ENCODE measurements around the gene SP8.
"Not testable (repeated sequence)": the region's sequence is repeated elsewhere in the genome, so short reads cannot be mapped to it uniquely, and the experiment has no call there.

SP8 gene

DNA sequence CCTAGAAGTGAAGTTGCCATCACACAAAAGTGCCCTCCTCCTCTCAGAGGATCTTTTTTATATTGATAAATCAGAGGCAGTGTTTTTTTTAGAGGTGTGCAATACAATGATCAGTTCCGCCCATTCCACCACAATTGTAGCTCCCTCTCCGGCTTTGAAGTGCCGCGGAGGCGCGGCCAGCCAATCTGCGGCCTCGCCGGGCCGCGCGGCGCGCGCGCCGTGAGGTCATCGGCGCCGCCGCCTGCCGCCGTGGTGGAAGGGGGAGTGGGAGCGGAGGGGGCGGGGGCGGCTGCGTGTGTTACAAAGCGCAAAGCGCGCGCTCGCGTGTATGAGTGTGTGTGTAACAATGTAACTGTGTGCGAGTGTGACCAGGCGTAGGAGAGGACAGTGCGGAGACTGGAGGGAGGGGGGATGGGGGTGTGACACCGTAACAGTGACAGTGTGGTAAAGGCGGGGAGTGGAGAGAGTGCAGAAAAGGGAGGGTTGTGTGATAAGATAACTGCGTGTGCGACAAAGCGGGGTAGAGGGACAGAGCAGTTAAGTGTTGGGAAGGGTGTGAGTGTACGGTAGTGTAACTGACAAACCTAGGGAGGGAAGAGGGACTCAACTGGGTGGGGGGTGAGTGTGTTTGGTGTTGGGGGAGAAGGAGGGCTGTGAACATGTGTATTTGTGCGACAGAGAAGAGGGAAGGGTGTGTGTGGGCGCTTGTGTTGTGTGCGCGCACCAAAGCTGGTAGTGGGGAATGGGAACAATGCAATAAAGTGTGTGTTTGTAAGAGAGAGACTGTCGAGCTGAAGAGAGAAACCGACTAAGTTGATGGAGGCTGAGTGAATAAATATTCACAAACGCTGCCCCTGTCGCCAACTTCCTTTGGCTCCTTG is at the start of gene SP8:
TSS of gene SP8 (minus strand) at position 108 of the 881 bp plus-strand sequence. CDS start at position 20, 88 bp downstream.
- H3K4me3 Mint-ChIP-seq = peak within 1 kb of the TSS; percentile 55
- no peak within 1 kb of the TSS for H3K27ac Mint-ChIP-seq
- H3K4me1 Mint-ChIP-seq = peaks cover 22% of the 10 kb centered on the region
- DNase-seq (ENCODE audit: low spot score in 2 of 2) = no peak
- H3K9me3 Mint-ChIP-seq = peaks cover 5% of the 10 kb centered on the region
- peaks cover 13% of the 10 kb centered on the region for H3K36me3 Mint-ChIP-seq
- ATAC-seq = peak; percentile 47

GRCh38 chr7:20836424-20836823 is 49.7 kb upstream of the SP8 start:
- not testable (repeated sequence) for H3K9me3 Mint-ChIP-seq; H3K27ac Mint-ChIP-seq; H3K4me3 Mint-ChIP-seq; DNase-seq (ENCODE audit: low spot score in 2 of 2); ATAC-seq; H3K36me3 Mint-ChIP-seq; H3K4me1 Mint-ChIP-seq

DNA sequence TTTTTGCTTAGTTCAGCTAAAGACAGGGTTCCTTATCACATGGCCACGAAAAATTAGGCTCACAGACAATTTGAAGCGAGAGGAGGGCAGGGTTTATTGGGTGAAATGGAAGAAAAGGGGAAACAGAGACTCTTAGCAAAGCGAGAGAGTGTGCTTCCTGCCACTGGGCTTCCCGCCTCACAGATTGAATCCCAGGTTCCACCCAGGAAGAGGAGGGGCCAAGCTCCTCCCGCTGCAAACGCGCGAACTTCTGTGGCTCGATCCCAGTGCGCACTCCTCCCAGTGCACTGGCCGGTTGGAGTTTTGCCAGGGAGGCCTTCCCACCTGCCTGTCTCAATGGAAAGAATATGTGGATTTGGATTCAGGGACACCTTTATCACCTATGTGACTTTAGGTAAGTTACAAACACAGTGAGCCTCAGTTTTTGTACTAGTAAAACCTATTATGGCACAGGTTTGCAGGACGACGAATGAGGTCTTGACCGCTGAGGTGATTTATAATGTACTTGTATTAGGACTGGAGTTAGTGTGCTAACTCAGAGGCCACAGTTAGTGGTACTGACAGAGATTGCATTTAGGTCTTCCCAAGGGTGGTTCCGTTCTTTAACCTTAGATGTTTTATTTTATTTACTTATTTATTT is 48.5 kb upstream of the SP8 start:
- H3K4me1 Mint-ChIP-seq = no peaks in the 10 kb centered on the region
- no peaks in the 10 kb centered on the region for H3K36me3 Mint-ChIP-seq
- no peak for DNase-seq (ENCODE audit: low spot score in 2 of 2)
- no peak overlapping the region for H3K27ac Mint-ChIP-seq
- H3K9me3 Mint-ChIP-seq = no peaks in the 10 kb centered on the region
- ATAC-seq = no peak
- H3K4me3 Mint-ChIP-seq = no peak overlapping the region

GRCh38 chr7:20834656-20835055 is 48.0 kb upstream of the SP8 start:
- DNase-seq (ENCODE audit: low spot score in 2 of 2) = no peak
- H3K4me1 Mint-ChIP-seq = no peaks in the 10 kb centered on the region
- H3K27ac Mint-ChIP-seq = no peak overlapping the region
- no peak for ATAC-seq
- no peak overlapping the region for H3K4me3 Mint-ChIP-seq
- no peaks in the 10 kb centered on the region for H3K36me3 Mint-ChIP-seq
- no peaks in the 10 kb centered on the region for H3K9me3 Mint-ChIP-seq

DNA sequence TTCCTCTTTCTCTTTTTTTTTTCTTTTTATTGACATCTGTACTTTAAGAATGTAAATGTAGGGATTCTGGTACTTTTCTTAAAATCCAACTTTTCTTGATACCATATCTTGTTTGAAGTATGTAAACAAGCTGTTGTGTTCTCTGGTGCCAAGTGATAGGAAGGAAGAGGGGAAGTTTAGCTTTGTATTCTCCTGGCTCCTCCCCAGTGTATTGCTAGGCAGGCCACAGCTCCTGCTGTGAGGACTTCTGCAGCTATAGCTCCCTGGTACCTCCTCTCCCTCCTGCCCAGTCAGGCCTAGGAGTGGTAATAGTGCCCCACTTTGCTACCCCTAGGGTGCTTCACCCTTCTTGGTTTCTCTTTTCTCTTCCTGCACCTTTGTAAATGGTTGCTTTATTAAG is 45.3 kb upstream of the SP8 start:
- DNase-seq (ENCODE audit: low spot score in 2 of 2) = no peak
- H3K36me3 Mint-ChIP-seq = no peaks in the 10 kb centered on the region
- H3K4me1 Mint-ChIP-seq = no peaks in the 10 kb centered on the region
- ATAC-seq = no peak
- H3K9me3 Mint-ChIP-seq = no peaks in the 10 kb centered on the region
- H3K4me3 Mint-ChIP-seq = no peak overlapping the region
- H3K27ac Mint-ChIP-seq = no peak overlapping the region

- Mint-ChIP-seq H3K4me3 (no peak overlapping the region), H3K9me3 (no peaks in the 10 kb centered on the region), H3K36me3 (no peaks in the 10 kb centered on the region), H3K27ac (no peak overlapping the region), H3K4me1 (no peaks in the 10 kb centered on the region)
- DNase-seq (ENCODE audit: low spot score in 2 of 2) = no peak
- ATAC-seq = no peak
Measured at GRCh38 chr7:20831451-20831850, 44.8 kb upstream of the SP8 start.

- Mint-ChIP-seq H3K27ac (no peak overlapping the region), H3K36me3 (no peaks in the 10 kb centered on the region)
- ATAC-seq = no peak
Measured at GRCh38 chr7:20828947-20829346, 42.3 kb upstream of the SP8 start.

DNA sequence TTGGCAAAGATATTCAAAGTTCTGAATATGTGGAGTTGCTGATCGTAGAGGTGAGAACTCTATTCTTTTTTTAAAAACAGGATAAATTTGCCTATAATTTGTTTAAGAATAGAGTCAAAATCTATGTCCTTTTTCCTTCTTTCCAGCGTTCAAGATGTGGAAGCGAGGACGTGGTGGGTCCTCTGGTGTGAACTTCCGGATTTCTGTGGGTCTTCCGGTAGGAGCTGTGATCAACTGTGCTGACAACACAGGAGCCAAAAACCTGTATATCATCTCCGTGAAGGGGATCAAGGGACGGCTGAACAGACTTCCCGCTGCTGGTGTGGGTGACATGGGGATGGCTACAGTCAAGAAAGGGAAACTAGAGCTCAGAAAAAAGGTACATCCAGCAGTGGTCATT is 40.5 kb upstream of the SP8 start:
- Mint-ChIP-seq H3K4me3 (no peak overlapping the region), H3K9me3 (no peaks in the 10 kb centered on the region), H3K36me3 (no peaks in the 10 kb centered on the region), H3K27ac (no peak overlapping the region), H3K4me1 (no peaks in the 10 kb centered on the region)
- ATAC-seq (no peak), DNase-seq (ENCODE audit: low spot score in 2 of 2) (no peak)

More at GRCh38 chr7:20828947-20829346, 42.3 kb upstream of the SP8 start:
- H3K4me1 Mint-ChIP-seq = no peaks in the 10 kb centered on the region
- H3K4me3 Mint-ChIP-seq = no peak overlapping the region
- no peaks in the 10 kb centered on the region for H3K9me3 Mint-ChIP-seq
- no peak for DNase-seq (ENCODE audit: low spot score in 2 of 2)

DNA sequence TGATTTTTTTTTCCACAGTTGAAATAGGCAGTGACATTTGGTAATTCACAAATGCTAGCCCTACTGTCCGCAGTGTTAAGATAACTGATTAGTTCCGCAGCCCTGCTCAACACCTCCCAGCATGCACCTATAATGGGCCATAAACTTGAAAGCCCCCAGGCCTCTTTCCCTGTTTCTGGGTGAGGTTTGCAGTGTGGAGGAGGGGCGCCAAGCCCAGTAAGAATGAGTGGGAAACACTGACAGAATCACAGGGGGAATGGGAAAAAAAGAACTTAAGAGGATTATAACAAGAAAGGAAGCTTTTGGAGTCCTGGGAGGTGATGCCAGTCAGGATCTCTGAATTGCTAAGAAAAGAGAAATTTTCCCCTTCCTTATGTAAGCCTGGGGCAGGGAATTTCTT is 39.6 kb upstream of the SP8 start:
- H3K36me3 Mint-ChIP-seq = no peaks in the 10 kb centered on the region
- H3K9me3 Mint-ChIP-seq = no peaks in the 10 kb centered on the region
- DNase-seq (ENCODE audit: low spot score in 2 of 2) (no peak), ATAC-seq (no peak)
- H3K4me1 Mint-ChIP-seq = no peaks in the 10 kb centered on the region
- no peak overlapping the region for H3K27ac Mint-ChIP-seq
- H3K4me3 Mint-ChIP-seq = no peak overlapping the region

DNA sequence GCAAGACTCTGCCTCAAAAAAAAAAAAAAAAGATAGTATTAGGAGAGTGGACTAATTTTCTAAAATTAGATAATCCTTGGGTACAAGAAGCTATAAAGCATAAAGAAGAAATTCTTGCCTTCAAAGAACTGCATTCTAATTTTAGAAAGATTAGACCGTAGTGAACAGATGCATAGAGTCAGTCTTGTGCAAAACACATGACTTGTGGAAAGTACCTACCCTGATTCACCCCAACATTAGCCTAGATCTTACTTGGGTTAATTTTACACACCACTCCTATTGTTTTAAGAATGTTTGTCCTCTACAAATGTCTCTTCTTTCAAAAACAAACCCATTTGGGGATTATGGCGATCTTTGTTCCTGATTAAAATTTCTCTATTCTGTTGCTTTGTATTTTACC is 38.9 kb upstream of the SP8 start:
- no peak overlapping the region for H3K27ac Mint-ChIP-seq
- ATAC-seq = no peak
- no peaks in the 10 kb centered on the region for H3K9me3 Mint-ChIP-seq
- H3K36me3 Mint-ChIP-seq = no peaks in the 10 kb centered on the region
- no peak overlapping the region for H3K4me3 Mint-ChIP-seq
- no peak for DNase-seq (ENCODE audit: low spot score in 2 of 2)
- H3K4me1 Mint-ChIP-seq = no peaks in the 10 kb centered on the region

- not testable (repeated sequence) for ATAC-seq; H3K27ac Mint-ChIP-seq; H3K36me3 Mint-ChIP-seq; DNase-seq (ENCODE audit: low spot score in 2 of 2); H3K4me3 Mint-ChIP-seq; H3K4me1 Mint-ChIP-seq; H3K9me3 Mint-ChIP-seq
Measured at GRCh38 chr7:20821390-20821789, 34.7 kb upstream of the SP8 start.

GRCh38 chr7:20816372-20816959 is 29.8 kb upstream of the SP8 start:
- ATAC-seq (no peak), DNase-seq (ENCODE audit: low spot score in 2 of 2) (no peak)
- no peaks in the 10 kb centered on the region for H3K4me1 Mint-ChIP-seq
- no peak overlapping the region for H3K27ac Mint-ChIP-seq
- no peaks in the 10 kb centered on the region for H3K9me3 Mint-ChIP-seq
- H3K36me3 Mint-ChIP-seq = no peaks in the 10 kb centered on the region
- no peak overlapping the region for H3K4me3 Mint-ChIP-seq

DNA sequence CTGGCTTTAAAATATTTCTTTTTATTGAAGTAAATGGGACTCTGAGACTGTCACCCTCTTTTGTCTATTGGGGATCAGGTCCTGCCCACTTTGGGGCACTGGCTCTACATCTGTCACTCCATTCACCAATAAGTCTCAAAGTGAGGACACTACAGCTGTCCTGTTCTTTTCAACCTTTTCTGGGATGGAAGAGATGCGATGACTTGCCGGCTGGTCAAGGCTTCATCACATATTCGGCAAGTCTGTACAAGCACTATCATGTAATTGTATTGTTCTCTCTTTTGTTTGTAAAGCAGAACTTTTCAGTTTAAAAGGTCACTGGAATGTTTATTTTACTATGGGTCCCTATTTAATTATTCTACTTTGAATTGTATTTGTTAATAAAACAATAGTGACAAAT is 17.7 kb upstream of the SP8 start:
- H3K36me3 Mint-ChIP-seq = no peaks in the 10 kb centered on the region
- no peak for ATAC-seq
- no peak for DNase-seq (ENCODE audit: low spot score in 2 of 2)
- H3K4me3 Mint-ChIP-seq = no peak overlapping the region
- no peaks in the 10 kb centered on the region for H3K9me3 Mint-ChIP-seq
- H3K4me1 Mint-ChIP-seq = no peaks in the 10 kb centered on the region
- H3K27ac Mint-ChIP-seq = no peak overlapping the region

GRCh38 chr7:20799566-20800366 is 13.1 kb upstream of the SP8 start:
- H3K4me1 Mint-ChIP-seq = peaks cover 14% of the 10 kb centered on the region
- H3K9me3 Mint-ChIP-seq = no peaks in the 10 kb centered on the region
- DNase-seq (ENCODE audit: low spot score in 2 of 2) = no peak
- no peaks in the 10 kb centered on the region for H3K36me3 Mint-ChIP-seq
- ATAC-seq = no peak
- no peak overlapping the region for H3K4me3 Mint-ChIP-seq
- no peak overlapping the region for H3K27ac Mint-ChIP-seq

DNA sequence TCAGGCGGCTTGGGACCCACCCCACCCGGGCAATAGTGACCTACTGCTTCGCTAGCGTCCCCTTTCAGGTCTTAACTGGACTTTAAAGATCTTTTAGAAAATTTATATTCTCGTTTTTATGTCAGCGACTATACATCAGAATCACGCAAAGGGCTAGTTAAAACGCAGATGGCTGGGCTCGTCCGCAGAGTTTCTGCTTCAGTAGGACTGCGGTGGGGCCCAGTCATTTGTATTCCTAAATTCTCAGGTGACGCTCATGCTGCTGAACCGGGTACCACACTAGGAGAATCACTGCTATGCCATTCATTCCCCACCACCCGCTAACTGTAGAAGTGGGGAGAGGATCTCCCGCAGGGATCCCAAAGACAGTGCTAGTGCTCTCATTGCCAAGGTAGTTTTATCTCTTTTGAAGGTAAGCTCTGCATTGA is 12.0 kb upstream of the SP8 start:
- no peak overlapping the region for H3K27ac Mint-ChIP-seq

More for the DNA sequence above, 12.0 kb upstream of the SP8 start:
- ATAC-seq = no peak
- H3K9me3 Mint-ChIP-seq = no peaks in the 10 kb centered on the region
- H3K36me3 Mint-ChIP-seq = no peaks in the 10 kb centered on the region
- peaks cover 14% of the 10 kb centered on the region for H3K4me1 Mint-ChIP-seq
- peak overlapping the region; percentile 74 for H3K4me3 Mint-ChIP-seq
- DNase-seq (ENCODE audit: low spot score in 2 of 2) = no peak
